Measurements from ENCODE around the gene LNPK. TPM values are rescaled to one million over a fixed set of nuclear protein-coding genes. Genes with fewer than 3 reads are reported as not detected.

LNPK gene
- total and polyA plus RNA-seq, 9 of the 15 experiments (the other 6 are each of a cell fraction or from before 2014, with no cell fraction given): 6.4 to 40.4 (median 21.3) TPM

GRCh38 chr2:176027806-176028205, 25.7 kb upstream of the LNPK start:
- Histone ChIP-seq H3K27me3 (ENCODE audit: control insufficient read depth in 2 of 2, insufficient read depth in 2 of 2, low read length in 2 of 2) (no peaks in the 10 kb centered on the region), H3K27ac (ENCODE audit: extremely low read depth, low read depth, low read length) (no peak overlapping the region), H3K4me3 (no peak overlapping the region), H3K9me1 (ENCODE audit: control insufficient read depth, insufficient read depth, low read length) (no peaks in the 10 kb centered on the region), H4K20me1 (replicated peaks; ENCODE audit: control insufficient read depth, insufficient read depth, low read length) (no peaks in the 10 kb centered on the region), H3K4me2 (ENCODE audit: insufficient read depth, low read length) (no peak overlapping the region), H3K36me3 (ENCODE audit: control insufficient read depth, insufficient read depth, low read length) (no peaks in the 10 kb centered on the region), H3K79me2 (ENCODE audit: control insufficient read depth, insufficient read depth, low read length) (no peaks in the 10 kb centered on the region), H3K9me3 (replicated peaks; ENCODE audit: control insufficient read depth, insufficient read depth, low read depth, low read length) (no peaks in the 10 kb centered on the region), H3K4me1 (replicated peaks in 1 of 2; ENCODE audit: control insufficient read depth in 2 of 2, insufficient read depth in 2 of 2, low read length in 2 of 2) (no peaks in the 10 kb centered on the region), H3K9ac (ENCODE audit: insufficient read depth in 1 of 2, low read depth in 2 of 2, low read length in 2 of 2) (no peak overlapping the region), H2AFZ (ENCODE audit: low read depth, low read length) (no peak overlapping the region)
- ATAC-seq (no peak), FAIRE-seq (no peak), DNase-seq (ENCODE audit: extremely low read depth in 1 of 4, low spot score in 3 of 4) (no peak)
- WGBS (ENCODE audit: insufficient coverage, low coverage, missing lambda C conversion rate): 0% methylated on average over 2 of the region's 2 CpGs
- intact Hi-C loops (cut with micrococcal nuclease) (no loop called here), in situ Hi-C loops (cut with MboI) (no loop called here)
- CTCF ChIA-PET (ENCODE audit: low intra/inter-chr PET ratio): no interaction called here
- POLR2A ChIA-PET: no interaction called here
- no TSS peak for BruUV-seq (replicated peaks)
- TF ChIP-seq ELF1 (tag; IDR thresholded peaks at IDR 0.05) (no peak), ZNF584 (CRISPR knock-in tag; IDR thresholded peaks at IDR 0.05; ENCODE audit: low read depth) (no peak), HLTF (IDR thresholded peaks at IDR 0.05) (no peak), FOXO4 (CRISPR knock-in tag; IDR thresholded peaks at IDR 0.05) (no peak), TOE1 (IDR thresholded peaks at IDR 0.05; ENCODE audit: borderline replicate concordance) (no peak), TOE1 (CRISPR knock-in tag; IDR thresholded peaks at IDR 0.05; ENCODE audit: borderline replicate concordance, low read depth) (no peak), ZBTB2 (IDR thresholded peaks at IDR 0.05) (no peak), HCFC1 (IDR thresholded peaks at IDR 0.05; ENCODE audit: low read depth, low read length) (no peak), CBX1 (IDR thresholded peaks at IDR 0.05; ENCODE audit: low read depth) (no peak), BMI1 (IDR thresholded peaks at IDR 0.05; ENCODE audit: low read length) (no peak), KAT7 (CRISPR knock-in tag; IDR thresholded peaks at IDR 0.05; ENCODE audit: borderline replicate concordance) (no peak), CBX5 (IDR thresholded peaks at IDR 0.05; ENCODE audit: borderline replicate concordance, low read depth) (no peak), RBM15 (IDR thresholded peaks at IDR 0.05; ENCODE audit: insufficient read depth, low read length) (no peak)
- TF ChIP-seq, protein P1, sequence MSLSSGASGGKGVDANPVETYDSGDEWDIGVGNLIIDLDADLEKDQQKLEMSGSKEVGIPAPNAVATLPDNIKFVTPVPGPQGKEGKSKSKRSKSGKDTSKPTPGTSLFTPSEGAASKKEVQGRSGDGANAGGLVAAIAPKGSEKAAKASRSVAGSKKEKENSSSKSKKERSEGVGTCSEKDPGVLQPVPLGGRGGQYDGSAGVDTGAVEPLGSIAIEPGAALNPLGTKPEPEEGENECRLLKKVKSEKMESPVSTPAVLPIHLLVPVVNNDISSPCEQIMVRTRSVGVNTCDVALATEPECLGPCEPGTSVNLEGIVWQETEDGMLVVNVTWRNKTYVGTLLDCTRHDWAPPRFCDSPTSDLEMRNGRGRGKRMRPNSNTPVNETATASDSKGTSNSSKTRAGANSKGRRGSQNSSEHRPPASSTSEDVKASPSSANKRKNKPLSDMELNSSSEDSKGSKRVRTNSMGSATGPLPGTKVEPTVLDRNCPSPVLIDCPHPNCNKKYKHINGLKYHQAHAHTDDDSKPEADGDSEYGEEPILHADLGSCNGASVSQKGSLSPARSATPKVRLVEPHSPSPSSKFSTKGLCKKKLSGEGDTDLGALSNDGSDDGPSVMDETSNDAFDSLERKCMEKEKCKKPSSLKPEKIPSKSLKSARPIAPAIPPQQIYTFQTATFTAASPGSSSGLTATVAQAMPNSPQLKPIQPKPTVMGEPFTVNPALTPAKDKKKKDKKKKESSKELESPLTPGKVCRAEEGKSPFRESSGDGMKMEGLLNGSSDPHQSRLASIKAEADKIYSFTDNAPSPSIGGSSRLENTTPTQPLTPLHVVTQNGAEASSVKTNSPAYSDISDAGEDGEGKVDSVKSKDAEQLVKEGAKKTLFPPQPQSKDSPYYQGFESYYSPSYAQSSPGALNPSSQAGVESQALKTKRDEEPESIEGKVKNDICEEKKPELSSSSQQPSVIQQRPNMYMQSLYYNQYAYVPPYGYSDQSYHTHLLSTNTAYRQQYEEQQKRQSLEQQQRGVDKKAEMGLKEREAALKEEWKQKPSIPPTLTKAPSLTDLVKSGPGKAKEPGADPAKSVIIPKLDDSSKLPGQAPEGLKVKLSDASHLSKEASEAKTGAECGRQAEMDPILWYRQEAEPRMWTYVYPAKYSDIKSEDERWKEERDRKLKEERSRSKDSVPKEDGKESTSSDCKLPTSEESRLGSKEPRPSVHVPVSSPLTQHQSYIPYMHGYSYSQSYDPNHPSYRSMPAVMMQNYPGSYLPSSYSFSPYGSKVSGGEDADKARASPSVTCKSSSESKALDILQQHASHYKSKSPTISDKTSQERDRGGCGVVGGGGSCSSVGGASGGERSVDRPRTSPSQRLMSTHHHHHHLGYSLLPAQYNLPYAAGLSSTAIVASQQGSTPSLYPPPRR (CRISPR knock-in tag; IDR thresholded peaks at IDR 0.05; ENCODE audit: borderline replicate concordance): no peak
- TF ChIP-seq, protein P2, sequence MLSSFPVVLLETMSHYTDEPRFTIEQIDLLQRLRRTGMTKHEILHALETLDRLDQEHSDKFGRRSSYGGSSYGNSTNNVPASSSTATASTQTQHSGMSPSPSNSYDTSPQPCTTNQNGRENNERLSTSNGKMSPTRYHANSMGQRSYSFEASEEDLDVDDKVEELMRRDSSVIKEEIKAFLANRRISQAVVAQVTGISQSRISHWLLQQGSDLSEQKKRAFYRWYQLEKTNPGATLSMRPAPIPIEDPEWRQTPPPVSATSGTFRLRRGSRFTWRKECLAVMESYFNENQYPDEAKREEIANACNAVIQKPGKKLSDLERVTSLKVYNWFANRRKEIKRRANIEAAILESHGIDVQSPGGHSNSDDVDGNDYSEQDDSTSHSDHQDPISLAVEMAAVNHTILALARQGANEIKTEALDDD (IDR thresholded peaks at IDR 0.05): no peak

Data from K562 (cell line).